Breast epithelium (tissue), 3 donors: ENCODE data around the gene NINL.

ENCODE experiments used
- POLR2A ChIP-seq: fragments of 450-650 bp; IDR thresholded peaks from one replicate; pipeline ENCODE4 v1.6.1; 2016; ENCODE audit warnings: antibody characterized with exemption, mild to moderate bottlenecking, moderate library complexity
- POLR2AphosphoS5 ChIP-seq, 3 donors: sonication (generic); formaldehyde crosslinking; IDR thresholded peaks; one replicate each; pipeline ENCODE4 v1.6.1; 2017; ENCODE audit warnings: antibody characterized with exemption in 3 of 3
- TF ChIP-seq, protein P1 (sequence below), 3 donors: fragments of 450-650 bp; IDR thresholded peaks; one replicate each; pipeline ENCODE4 v1.5.1; 2016 to 2017; ENCODE audit warnings: antibody characterized with exemption in 3 of 3, mild to moderate bottlenecking in 3 of 3, moderate library complexity in 3 of 3

DNA sequence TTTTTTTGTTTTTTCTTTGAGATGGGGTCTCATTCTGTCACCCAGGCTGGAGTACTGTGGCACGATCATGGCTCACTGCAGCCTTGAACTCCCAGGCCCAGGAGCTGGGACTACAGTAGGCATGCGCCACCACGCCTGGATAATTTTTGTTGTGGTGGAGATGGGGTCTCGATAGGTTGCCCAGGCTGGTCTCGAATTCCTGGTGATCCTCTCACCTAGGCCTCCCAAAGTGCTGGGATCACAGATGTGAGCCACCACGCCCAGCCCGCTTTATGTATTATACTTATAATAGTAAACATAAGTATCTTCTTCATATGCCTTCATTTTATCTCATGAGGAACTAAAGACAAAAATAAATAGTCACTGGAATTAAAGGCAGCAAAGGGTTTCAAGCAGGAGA, 114.3 kb downstream of the NINL start:
- TF ChIP-seq POLR2A (no peak), POLR2AphosphoS5 (IDR thresholded peaks at IDR 0.05) (no peak)
- TF ChIP-seq, protein P1, sequence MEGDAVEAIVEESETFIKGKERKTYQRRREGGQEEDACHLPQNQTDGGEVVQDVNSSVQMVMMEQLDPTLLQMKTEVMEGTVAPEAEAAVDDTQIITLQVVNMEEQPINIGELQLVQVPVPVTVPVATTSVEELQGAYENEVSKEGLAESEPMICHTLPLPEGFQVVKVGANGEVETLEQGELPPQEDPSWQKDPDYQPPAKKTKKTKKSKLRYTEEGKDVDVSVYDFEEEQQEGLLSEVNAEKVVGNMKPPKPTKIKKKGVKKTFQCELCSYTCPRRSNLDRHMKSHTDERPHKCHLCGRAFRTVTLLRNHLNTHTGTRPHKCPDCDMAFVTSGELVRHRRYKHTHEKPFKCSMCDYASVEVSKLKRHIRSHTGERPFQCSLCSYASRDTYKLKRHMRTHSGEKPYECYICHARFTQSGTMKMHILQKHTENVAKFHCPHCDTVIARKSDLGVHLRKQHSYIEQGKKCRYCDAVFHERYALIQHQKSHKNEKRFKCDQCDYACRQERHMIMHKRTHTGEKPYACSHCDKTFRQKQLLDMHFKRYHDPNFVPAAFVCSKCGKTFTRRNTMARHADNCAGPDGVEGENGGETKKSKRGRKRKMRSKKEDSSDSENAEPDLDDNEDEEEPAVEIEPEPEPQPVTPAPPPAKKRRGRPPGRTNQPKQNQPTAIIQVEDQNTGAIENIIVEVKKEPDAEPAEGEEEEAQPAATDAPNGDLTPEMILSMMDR (IDR thresholded peaks at IDR 0.05), result no peak
